Psoas muscle (tissue), 8 donors: Measurements from ENCODE around the gene AKAP6. TPM values are rescaled to one million over a fixed set of nuclear protein-coding genes. Genes with fewer than 3 reads are reported as not detected.

Experiments used
- ATAC-seq, 4 donors: fragments of 200-7000 bp; cut with Tn5 transposase; one replicate each; pipeline ENCODE4 v1.9.1; 2020; ENCODE audit warnings: moderate library complexity in 3 of 4, mild to moderate bottlenecking in 2 of 4
- DNase-seq, 2 donors: peaks; one replicate each; pipeline ENCODE4 v3.0.0-alpha.2; 2020
- H3K27ac ChIP-seq: fragments of 200-600 bp; one replicate; pipeline ENCODE4 v1.8.0; 2022
- H3K27me3 ChIP-seq, 3 donors: fragments of 200-600 bp in 1 of 3; one replicate each; pipeline versions ENCODE4 v1.6.1 to v1.8.0; 2013 to 2022; ENCODE audit warnings: low read length in 2 of 3, mild to moderate bottlenecking in 2 of 3, moderate library complexity in 1 of 3; ENCODE audit not compliant: insufficient read depth in 3 of 3
- H3K36me3 ChIP-seq, 2 donors: fragments of 200-600 bp in 1 of 2; one replicate each; pipeline versions ENCODE4 v1.6.1 to v1.8.0; 2013 to 2022; ENCODE audit warnings: low read depth in 1 of 2, mild to moderate bottlenecking in 1 of 2, moderate library complexity in 1 of 2; ENCODE audit not compliant: insufficient read depth in 1 of 2
- H3K4me1 ChIP-seq: fragments of 200-600 bp; one replicate; pipeline ENCODE4 v1.8.0; 2022
- H3K4me3 ChIP-seq: fragments of 200-600 bp; one replicate; pipeline ENCODE4 v1.8.0; 2022; ENCODE audit warnings: mild to moderate bottlenecking
- H3K9me3 ChIP-seq: fragments of 200-600 bp; one replicate; pipeline ENCODE4 v1.8.0; 2022
- WGBS, 3 donors: extraction: QIAGEN DNeasy Blood & Tissue Kit; methylation state at CpG; one replicate each; pipeline versions ENCODE4 v1.1.6 to v1.1.7; 2013; 5-methylcytosine and 5-hydroxymethylcytosine counted together
- intact Hi-C, 2 donors: fragments of 100-400 bp; cut with DNase I; formaldehyde crosslinking; loops; one replicate each; pipeline versions ENCODE4 v1.11.0 to v1.14.2; 2022
- polyA plus RNA-seq, 3 donors: library from polyadenylated mRNA; stranded (reverse); fragments of 200-250 nt; gene quantifications; one replicate each; pipeline ENCODE4 v1.2.3, GENCODE V29; 2013
- total RNA-seq, 4 donors: library from RNA; stranded (reverse); fragmentation: NEBNext Ultra II Directional in 2 of 4; extraction: Animal tissue kit (Norgen Biotek cat#: 25700) in 2 of 4; gene quantifications; one replicate each; pipeline versions ENCODE4 v1.2.1 to v1.2.4, GENCODE V29; 2021 to 2023
- TF ChIP-seq, protein P1 (sequence below): fragments of 200-600 bp; IDR thresholded peaks from one replicate; pipeline ENCODE4 v1.8.0; 2022; ENCODE audit warnings: antibody characterized with exemption
- donor health status: healthy with polysubstance abuse.
- donor health status: DM: no; HTN: no; CAD: no; lungs with moderate emphysema.
- donor health status: Bipolar disorder and iron deficiency.
- donor health status: healthy.
- donor health status: DM: yes; HTN: yes; CAD: no.
- donor health status: DM: no; HTN: no; CAD: no.
- donor health status: DM: no; HTN: no; CAD: no.
- donor health status: DM: yes; HTN: yes; CAD: no.

Gene AKAP6
- total and polyA plus RNA-seq, 7 donors, result 9.1 to 173 (median 113) TPM

DNA sequence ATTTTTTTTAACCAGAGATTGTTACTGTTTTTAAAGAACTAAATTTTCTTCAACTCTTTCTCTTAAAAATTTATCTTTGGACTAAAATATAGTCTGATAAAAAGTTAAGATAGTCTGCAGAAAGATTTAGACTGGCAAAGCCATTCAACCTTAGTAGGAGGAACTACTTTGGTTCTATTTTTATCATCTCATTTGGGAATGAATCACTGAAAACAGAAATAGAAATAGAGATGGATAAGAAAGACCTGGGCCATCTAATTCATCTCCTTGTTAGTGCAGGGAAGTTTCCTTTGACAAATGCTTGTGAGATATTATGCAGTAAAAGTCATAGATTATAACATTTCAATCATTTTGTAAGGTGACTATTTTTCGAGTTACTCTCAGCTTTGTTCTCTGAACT, 346.3 kb downstream of the AKAP6 start:
- Histone ChIP-seq H3K36me3 (peaks cover 0 to 21% of the 10 kb centered on the region in 2 donors), H3K4me3 (no peak overlapping the region), H3K9me3 (peaks cover 7% of the 10 kb centered on the region), H3K27ac (no peak overlapping the region), H3K27me3 (no peaks in the 10 kb centered on the region), H3K4me1 (peaks cover 11% of the 10 kb centered on the region)
- intact Hi-C loops, result no loop called here
- no peak for DNase-seq
- TF ChIP-seq, protein P1, sequence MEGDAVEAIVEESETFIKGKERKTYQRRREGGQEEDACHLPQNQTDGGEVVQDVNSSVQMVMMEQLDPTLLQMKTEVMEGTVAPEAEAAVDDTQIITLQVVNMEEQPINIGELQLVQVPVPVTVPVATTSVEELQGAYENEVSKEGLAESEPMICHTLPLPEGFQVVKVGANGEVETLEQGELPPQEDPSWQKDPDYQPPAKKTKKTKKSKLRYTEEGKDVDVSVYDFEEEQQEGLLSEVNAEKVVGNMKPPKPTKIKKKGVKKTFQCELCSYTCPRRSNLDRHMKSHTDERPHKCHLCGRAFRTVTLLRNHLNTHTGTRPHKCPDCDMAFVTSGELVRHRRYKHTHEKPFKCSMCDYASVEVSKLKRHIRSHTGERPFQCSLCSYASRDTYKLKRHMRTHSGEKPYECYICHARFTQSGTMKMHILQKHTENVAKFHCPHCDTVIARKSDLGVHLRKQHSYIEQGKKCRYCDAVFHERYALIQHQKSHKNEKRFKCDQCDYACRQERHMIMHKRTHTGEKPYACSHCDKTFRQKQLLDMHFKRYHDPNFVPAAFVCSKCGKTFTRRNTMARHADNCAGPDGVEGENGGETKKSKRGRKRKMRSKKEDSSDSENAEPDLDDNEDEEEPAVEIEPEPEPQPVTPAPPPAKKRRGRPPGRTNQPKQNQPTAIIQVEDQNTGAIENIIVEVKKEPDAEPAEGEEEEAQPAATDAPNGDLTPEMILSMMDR, result no peak
- peak; percentile 41 to 91 (median 68) for ATAC-seq
- WGBS, 3 donors, result 81 to 93% (median 89%) methylated on average over 1 of the region's 1 CpG

DNA sequence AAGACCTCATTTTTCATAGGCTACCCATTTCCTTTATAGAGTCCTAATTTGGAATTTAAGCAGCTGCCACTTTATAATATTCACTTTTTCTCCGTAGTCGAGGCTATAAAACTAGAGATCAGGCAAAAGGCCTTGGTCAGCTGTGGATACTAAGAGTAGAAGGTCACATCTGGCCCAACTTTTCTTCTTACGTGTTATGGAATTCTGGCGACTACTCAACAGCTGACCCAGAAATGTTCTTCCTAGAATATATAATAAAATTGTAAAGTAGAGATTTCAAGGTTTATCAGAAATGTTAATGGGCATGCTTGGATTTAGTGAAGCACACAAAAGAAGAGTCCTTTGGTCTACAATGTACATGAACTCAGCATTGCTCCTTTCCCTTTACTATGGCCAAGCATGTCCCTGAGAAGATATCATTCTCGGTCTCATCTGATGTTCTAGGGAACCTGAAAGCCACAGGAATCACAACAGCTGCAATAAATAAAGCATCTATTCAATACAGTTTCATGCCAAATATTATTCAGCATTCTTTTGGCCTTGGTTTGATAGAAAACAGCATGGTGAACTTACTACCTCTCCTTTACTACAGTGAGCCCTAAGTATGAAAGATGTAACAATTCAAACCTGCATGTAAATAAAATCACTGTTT, 348.2 kb downstream of the AKAP6 start:
- no peaks in the 10 kb centered on the region for H3K27me3 ChIP-seq
- ATAC-seq (no peak), DNase-seq (no peak)
- H3K36me3 ChIP-seq, result peaks cover 0 to 26% of the 10 kb centered on the region in 2 donors
- H3K9me3 ChIP-seq, result no peaks in the 10 kb centered on the region
- 40 to 60% (median 40%) methylated on average over 5 of the region's 5 CpGs for WGBS, 3 donors
- H3K4me1 ChIP-seq, result peaks cover 11% of the 10 kb centered on the region
- no peak overlapping the region for H3K4me3 ChIP-seq
- TF ChIP-seq, protein P1, result no peak
- no peak overlapping the region for H3K27ac ChIP-seq
- intact Hi-C loops, result no loop called here

- WGBS, 3 donors, result 78 to 87% (median 83%) methylated on average over 3 of the region's 3 CpGs
- Histone ChIP-seq H3K4me3 (no peak overlapping the region), H3K36me3 (peaks cover 0 to 26% of the 10 kb centered on the region in 2 donors), H3K27me3 (no peaks in the 10 kb centered on the region), H3K9me3 (no peaks in the 10 kb centered on the region), H3K4me1 (peaks cover 11% of the 10 kb centered on the region), H3K27ac (no peak overlapping the region)
- intact Hi-C loops, result no loop called here
- ATAC-seq (no peak), DNase-seq (no peak)
- TF ChIP-seq, protein P1, result no peak
Observed at GRCh38 chr14:32678088-32678487, 349.0 kb downstream of the AKAP6 start.

GRCh38 chr14:32679927-32680612, 351.0 kb downstream of the AKAP6 start:
- intact Hi-C loops, result no loop called here
- peaks cover 0 to 26% of the 10 kb centered on the region in 2 donors for H3K36me3 ChIP-seq
- WGBS, 3 donors, result 81 to 87% (median 85%) methylated on average over 2 of the region's 2 CpGs
- DNase-seq (no peak), ATAC-seq (no peak)
- no peaks in the 10 kb centered on the region for H3K27me3 ChIP-seq
- no peak overlapping the region for H3K27ac ChIP-seq
- H3K4me3 ChIP-seq, result no peak overlapping the region
- H3K4me1 ChIP-seq, result peaks cover 8% of the 10 kb centered on the region
- no peaks in the 10 kb centered on the region for H3K9me3 ChIP-seq
- TF ChIP-seq, protein P1, result no peak
